Mucosa of descending colon (tissue), 3 donors: ENCODE measurements around the gene RPS6KA4. TPM values are rescaled to one million over a fixed set of nuclear protein-coding genes. Genes with fewer than 3 reads are reported as not detected.

ENCODE experiments used
- ATAC-seq: fragments of 200-7000 bp; cut with Tn5 transposase; one replicate; pipeline ENCODE4 v1.9.1; 2020; ENCODE audit warnings: mild to moderate bottlenecking, moderate library complexity
- DNase-seq, 3 donors: peaks; one replicate each; pipeline ENCODE4 v3.0.0-alpha.2; 2020
- H3K36me3 ChIP-seq: fragments of 200-600 bp; one replicate; pipeline ENCODE4 v1.8.0; 2021; ENCODE audit warnings: low read depth, mild to moderate bottlenecking
- H3K4me1 ChIP-seq: fragments of 200-600 bp; one replicate; pipeline ENCODE4 v1.8.0; 2021; ENCODE audit warnings: low read depth, mild to moderate bottlenecking
- H3K4me3 ChIP-seq: fragments of 200-600 bp; one replicate; pipeline ENCODE4 v1.8.0; 2021; ENCODE audit warnings: mild to moderate bottlenecking
- H3K9me3 ChIP-seq: fragments of 200-600 bp; one replicate; pipeline ENCODE4 v1.8.0; 2021; ENCODE audit warnings: mild to moderate bottlenecking
- intact Hi-C, 2 donors: fragments of 100-400 bp; cut with DNase I in 1 of 2; cut with micrococcal nuclease in 1 of 2; formaldehyde crosslinking; loops; one replicate each; pipeline versions ENCODE4 v1.11.0 to v1.11.1; 2022; cut with DNase I, micrococcal nuclease
- total RNA-seq, 3 donors: library from RNA; stranded (reverse); fragmentation: NEBNext Ultra II Directional in 2 of 3; extraction: Animal tissue kit (Norgen Biotek cat#: 25700) in 2 of 3; gene quantifications; one replicate each; pipeline versions ENCODE4 v1.2.1 to v1.2.4, GENCODE V29; 2021 to 2023
- TF ChIP-seq, protein P1 (sequence below): fragments of 200-600 bp; IDR thresholded peaks from one replicate; pipeline ENCODE4 v1.8.0; 2022; ENCODE audit warnings: antibody characterized with exemption, mild to moderate bottlenecking
- donor health status: DM: no; HTN: no; CAD: no; lungs with moderate emphysema.
- donor health status: DM: no; HTN: no; CAD: no.
- donor health status: DM: no; HTN: yes; CAD: no.

RPS6KA4 gene
- total RNA-seq, 3 donors from 2014 or later: 33.6 to 39.8 (median 36.5) TPM

DNA sequence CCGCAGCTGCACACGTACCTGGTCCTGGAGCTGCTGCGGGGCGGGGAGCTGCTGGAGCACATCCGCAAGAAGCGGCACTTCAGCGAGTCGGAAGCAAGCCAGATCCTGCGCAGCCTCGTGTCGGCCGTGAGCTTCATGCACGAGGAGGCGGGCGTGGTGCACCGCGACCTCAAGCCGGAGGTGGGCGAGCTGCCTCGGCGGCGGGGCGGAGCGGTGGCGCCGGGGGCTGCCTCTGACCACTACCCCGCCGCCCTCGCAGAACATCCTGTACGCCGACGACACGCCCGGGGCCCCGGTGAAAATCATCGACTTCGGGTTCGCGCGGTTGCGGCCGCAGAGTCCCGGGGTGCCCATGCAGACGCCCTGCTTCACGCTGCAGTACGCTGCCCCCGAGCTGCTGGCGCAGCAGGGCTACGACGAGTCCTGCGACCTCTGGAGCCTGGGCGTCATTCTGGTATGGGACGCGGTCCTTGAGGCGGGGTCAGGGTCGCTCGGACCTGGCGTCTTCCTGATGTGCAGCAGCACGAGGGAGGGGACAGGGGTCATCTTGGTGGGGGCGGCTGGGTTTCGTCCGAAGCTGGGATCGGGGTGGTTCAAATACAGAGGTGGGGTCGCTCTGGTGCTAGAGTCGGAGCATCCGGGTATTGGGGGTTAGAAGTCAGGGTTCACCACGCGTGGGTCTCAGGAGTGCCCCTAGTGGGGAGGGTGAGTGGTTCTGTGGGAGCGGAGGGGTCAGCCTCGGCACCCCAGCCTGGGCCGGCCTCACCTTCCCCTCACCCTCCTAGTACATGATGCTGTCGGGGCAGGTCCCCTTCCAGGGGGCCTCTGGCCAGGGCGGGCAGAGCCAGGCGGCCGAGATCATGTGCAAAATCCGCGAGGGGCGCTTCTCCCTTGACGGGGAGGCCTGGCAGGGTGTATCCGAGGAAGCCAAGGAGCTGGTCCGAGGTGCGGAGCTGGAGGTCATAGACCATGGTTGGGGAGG, 10.8 kb downstream of the RPS6KA4 start:
- TF ChIP-seq, protein P1, sequence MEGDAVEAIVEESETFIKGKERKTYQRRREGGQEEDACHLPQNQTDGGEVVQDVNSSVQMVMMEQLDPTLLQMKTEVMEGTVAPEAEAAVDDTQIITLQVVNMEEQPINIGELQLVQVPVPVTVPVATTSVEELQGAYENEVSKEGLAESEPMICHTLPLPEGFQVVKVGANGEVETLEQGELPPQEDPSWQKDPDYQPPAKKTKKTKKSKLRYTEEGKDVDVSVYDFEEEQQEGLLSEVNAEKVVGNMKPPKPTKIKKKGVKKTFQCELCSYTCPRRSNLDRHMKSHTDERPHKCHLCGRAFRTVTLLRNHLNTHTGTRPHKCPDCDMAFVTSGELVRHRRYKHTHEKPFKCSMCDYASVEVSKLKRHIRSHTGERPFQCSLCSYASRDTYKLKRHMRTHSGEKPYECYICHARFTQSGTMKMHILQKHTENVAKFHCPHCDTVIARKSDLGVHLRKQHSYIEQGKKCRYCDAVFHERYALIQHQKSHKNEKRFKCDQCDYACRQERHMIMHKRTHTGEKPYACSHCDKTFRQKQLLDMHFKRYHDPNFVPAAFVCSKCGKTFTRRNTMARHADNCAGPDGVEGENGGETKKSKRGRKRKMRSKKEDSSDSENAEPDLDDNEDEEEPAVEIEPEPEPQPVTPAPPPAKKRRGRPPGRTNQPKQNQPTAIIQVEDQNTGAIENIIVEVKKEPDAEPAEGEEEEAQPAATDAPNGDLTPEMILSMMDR: no peak
- DNase-seq: no peak
- intact Hi-C loops: no loop called here
- Histone ChIP-seq H3K9me3 (no peaks in the 10 kb centered on the region), H3K36me3 (no peaks in the 10 kb centered on the region), H3K4me3 (no peak overlapping the region), H3K4me1 (peaks cover 2% of the 10 kb centered on the region)
- no peak for ATAC-seq

DNA sequence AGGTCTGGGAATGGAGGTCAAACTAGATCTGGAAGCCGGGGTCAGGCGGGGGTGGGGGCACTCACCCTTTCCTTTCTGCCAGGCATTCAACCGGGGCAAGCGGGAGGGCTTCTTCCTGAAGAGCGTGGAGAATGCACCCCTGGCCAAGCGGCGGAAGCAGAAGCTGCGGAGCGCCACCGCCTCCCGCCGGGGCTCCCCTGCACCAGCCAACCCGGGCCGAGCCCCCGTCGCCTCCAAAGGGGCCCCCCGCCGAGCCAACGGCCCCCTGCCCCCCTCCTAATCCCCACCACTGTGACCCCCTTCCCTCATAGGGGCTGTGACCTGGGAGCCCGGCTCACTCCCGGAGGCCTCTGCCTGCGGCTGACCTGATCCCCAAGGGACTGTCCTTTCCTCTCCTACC, 12.2 kb downstream of the RPS6KA4 start:
- DNase-seq (no peak), ATAC-seq (no peak)
- Histone ChIP-seq H3K4me3 (no peak overlapping the region), H3K9me3 (no peaks in the 10 kb centered on the region), H3K36me3 (no peaks in the 10 kb centered on the region), H3K4me1 (peaks cover 2% of the 10 kb centered on the region)
- intact Hi-C loops: no loop called here
- TF ChIP-seq, protein P1: no peak

DNA sequence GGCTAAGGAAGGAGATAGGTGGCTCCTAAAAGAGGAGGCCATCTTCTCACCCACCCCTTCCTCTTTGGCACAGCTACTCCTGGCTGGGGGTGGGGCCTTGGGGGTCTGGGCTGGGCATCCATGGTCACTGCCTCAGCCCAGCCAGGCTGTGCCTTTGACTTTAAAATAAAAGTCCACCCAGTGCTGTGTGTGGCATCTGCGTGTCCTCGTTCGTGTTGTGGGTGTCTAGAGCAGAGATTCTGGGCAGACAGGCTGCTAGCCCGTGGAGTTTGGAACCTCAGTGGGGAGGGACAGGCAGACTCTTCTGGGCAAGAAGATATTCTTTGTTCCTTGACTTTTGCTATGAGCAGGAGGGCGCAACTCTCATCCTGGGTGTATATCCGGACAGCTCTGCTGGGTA, 13.1 kb downstream of the RPS6KA4 start:
- TF ChIP-seq, protein P1: no peak
- Histone ChIP-seq H3K4me3 (no peak overlapping the region), H3K9me3 (no peaks in the 10 kb centered on the region), H3K4me1 (peaks cover 2% of the 10 kb centered on the region), H3K36me3 (no peaks in the 10 kb centered on the region)
- intact Hi-C loops: no loop called here
- DNase-seq (no peak), ATAC-seq (no peak)

DNA sequence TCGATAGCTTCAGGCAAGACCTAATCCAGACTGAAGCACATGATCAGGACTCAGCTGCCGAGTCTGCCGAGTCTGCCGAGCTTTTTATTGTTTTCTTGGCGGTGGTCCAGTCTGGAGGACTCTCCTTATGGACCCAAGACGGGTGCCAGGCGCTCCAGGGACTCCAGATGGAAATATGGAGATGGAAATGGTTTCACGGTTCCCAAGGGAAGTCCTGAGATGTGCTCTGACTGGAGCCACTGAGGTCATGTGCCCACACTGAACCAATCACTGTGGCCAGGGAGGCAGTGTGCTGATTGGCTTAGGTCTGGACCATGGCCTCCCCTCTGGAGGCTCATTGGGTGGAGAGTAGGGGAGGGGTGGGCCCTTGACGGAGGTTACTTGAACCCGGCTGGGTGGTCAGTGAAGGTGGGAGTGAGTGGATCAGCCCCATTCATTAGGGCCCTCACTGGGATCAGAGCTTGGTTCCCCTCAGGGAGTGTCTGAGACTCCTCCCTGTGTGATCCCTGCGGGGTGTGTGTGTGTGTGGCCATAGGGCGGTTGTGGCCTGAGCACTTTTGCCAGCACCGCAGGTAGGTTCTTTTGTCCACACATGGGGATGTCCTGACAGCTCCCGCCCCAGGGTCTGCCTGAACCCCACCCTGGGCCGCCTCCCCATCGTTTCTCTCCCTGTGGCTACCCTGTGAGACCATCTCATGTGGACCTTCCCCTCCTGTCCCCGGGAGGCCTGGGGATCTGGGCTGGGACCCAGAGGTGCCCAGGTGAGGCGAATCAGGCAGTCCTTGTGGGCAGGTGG, 14.0 kb downstream of the RPS6KA4 start:
- TF ChIP-seq, protein P1: no peak
- Histone ChIP-seq H3K36me3 (no peaks in the 10 kb centered on the region), H3K4me3 (no peak overlapping the region), H3K4me1 (peaks cover 2% of the 10 kb centered on the region), H3K9me3 (no peaks in the 10 kb centered on the region)
- intact Hi-C loops: no loop called here
- ATAC-seq (peak; percentile 97), DNase-seq (peak in 2 of 3 donors; percentile 28 to 58)

DNA sequence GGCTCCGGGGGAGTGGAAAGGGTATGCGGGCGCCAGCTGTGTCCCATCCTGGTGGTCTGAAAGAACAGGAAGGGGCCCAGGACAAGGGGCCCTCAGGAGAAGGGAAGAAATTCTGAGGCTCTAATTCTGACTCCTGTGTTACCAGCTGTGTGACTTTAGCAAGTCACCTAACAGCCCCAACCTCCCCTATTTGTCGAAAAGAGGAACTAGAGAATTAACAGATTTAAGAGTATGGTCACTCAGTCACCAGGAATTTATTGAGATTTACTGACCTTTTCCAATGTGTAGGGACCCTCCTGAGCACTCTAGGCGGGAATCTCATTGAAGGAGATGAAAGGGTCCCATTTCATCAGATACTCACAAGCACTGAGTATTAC, 14.6 kb downstream of the RPS6KA4 start:
- Histone ChIP-seq H3K4me1 (peaks cover 2% of the 10 kb centered on the region), H3K9me3 (no peaks in the 10 kb centered on the region), H3K4me3 (no peak overlapping the region), H3K36me3 (no peaks in the 10 kb centered on the region)
- TF ChIP-seq, protein P1: no peak
- DNase-seq (no peak), ATAC-seq (no peak)
- intact Hi-C loops: no loop called here
